Spleen (tissue), 11 donors: ENCODE data around the gene COX7B2. TPM values are rescaled to one million over a fixed set of nuclear protein-coding genes. Genes with fewer than 3 reads are reported as not detected.

Experiments
- DNase-seq: peaks from one replicate; pipeline ENCODE4 v3.0.0-alpha.2; 2020
- H3K27ac ChIP-seq, 8 donors: fragments of 200-600 bp; sonication (generic) in 7 of 8; 1 replicate in 4 of 8; 2 replicates in 4 of 8; pipeline versions ENCODE4 v1.5.0 to v1.8.0; 2016 to 2021; ENCODE audit warnings: inconsistent platforms in 4 of 8, mild to moderate bottlenecking in 4 of 8, moderate library complexity in 1 of 8
- H3K27me3 ChIP-seq, 7 donors: fragments of 200-600 bp; sonication (generic) in 6 of 7; replicated peaks in 1 of 7; 1 replicate in 4 of 7; 2 replicates in 3 of 7; pipeline versions ENCODE4 v1.5.0 to v1.8.0; 2016 to 2021; ENCODE audit warnings: inconsistent platforms in 3 of 7, mild to moderate bottlenecking in 1 of 7
- H3K36me3 ChIP-seq, 6 donors: fragments of 200-600 bp; sonication (generic) in 5 of 6; 1 replicate in 4 of 6; 2 replicates in 2 of 6; pipeline versions ENCODE4 v1.5.0 to v1.8.0; 2016 to 2021; ENCODE audit warnings: inconsistent platforms in 2 of 6
- H3K4me1 ChIP-seq, 6 donors: fragments of 200-600 bp; sonication (generic) in 5 of 6; 1 replicate in 3 of 6; 2 replicates in 3 of 6; pipeline versions ENCODE4 v1.5.0 to v1.8.0; 2016 to 2021; ENCODE audit warnings: inconsistent platforms in 3 of 6
- H3K4me3 ChIP-seq, 8 donors: fragments of 200-600 bp; sonication (generic) in 7 of 8; 1 replicate in 4 of 8; 2 replicates in 4 of 8; pipeline versions ENCODE4 v1.5.0 to v1.8.0; 2016 to 2021; ENCODE audit warnings: inconsistent platforms in 4 of 8, mild to moderate bottlenecking in 4 of 8, moderate library complexity in 2 of 8
- H3K9me3 ChIP-seq, 8 donors: fragments of 200-600 bp; sonication (generic) in 7 of 8; 1 replicate in 4 of 8; 2 replicates in 4 of 8; pipeline versions ENCODE4 v1.5.0 to v1.8.0; 2016 to 2021; ENCODE audit warnings: inconsistent platforms in 4 of 8
- POLR2A ChIP-seq, 3 donors: fragments of 450-650 bp; IDR thresholded peaks; one replicate each; pipeline ENCODE4 v1.5.1; 2017; ENCODE audit warnings: antibody characterized with exemption in 3 of 3, mild to moderate bottlenecking in 1 of 3
- POLR2AphosphoS5 ChIP-seq, 3 donors: sonication (generic); formaldehyde crosslinking; IDR thresholded peaks; one replicate each; pipeline ENCODE4 v1.5.1; 2017; ENCODE audit warnings: antibody characterized with exemption in 3 of 3
- WGBS, 5 donors: extraction: QIAGEN DNeasy Blood & Tissue Kit in 3 of 5; methylation state at CpG; one replicate each; pipeline versions ENCODE4 v1.1.5 to v1.1.7; 2013 to 2018; 5-methylcytosine and 5-hydroxymethylcytosine counted together
- intact Hi-C: fragments of 100-400 bp; cut with DNase I; formaldehyde crosslinking; loops from one replicate; pipeline ENCODE4 v1.15.0; 2023; ENCODE audit warnings: low total_unique reads
- polyA plus RNA-seq, 3 donors: library from polyadenylated mRNA; stranded (reverse); fragments of 200-250 nt; gene quantifications; one replicate each; pipeline ENCODE4 v1.2.1, GENCODE V29; 2013
- total RNA-seq, 7 donors: library from RNA; depleted of rRNA in 3 of 7; stranded (reverse); fragments of >200 nt in 3 of 7; fragmentation: NEBNext Ultra II Directional in 4 of 7; extraction: Animal tissue kit (Norgen Biotek cat#: 25700) in 4 of 7; gene quantifications; one replicate each; pipeline versions ENCODE4 v1.1.0 to v1.2.1, GENCODE V29; 2016 to 2021
- TF ChIP-seq, protein P1 (sequence below), 11 experiments: fragments of 200-600 bp in 7 of 11; fragments of 450-650 bp in 4 of 11; sonication (generic) in 4 of 11; IDR thresholded peaks in 8 of 11; conservative IDR thresholded peaks in 3 of 11; 1 replicate in 7 of 11; 2 replicates in 4 of 11; pipeline versions ENCODE4 v1.4.0 to v1.8.0; 2016 to 2021; ENCODE audit warnings: antibody characterized with exemption in 11 of 11, inconsistent platforms in 4 of 11, mild to moderate bottlenecking in 1 of 11
- donor health status: healthy with polysubstance abuse.
- donor health status: DM: no; HTN: no; CAD: no; lungs with moderate emphysema.
- donor health status: DM: no; HTN: no; CAD: no.
- donor health status: Bipolar disorder and iron deficiency.
- donor health status: healthy.
- donor health status: DM: no; HTN: no; CAD: no.
- donor health status: DM: yes; HTN: yes; CAD: no.

COX7B2 gene
- total and polyA plus RNA-seq, 10 donors, result not detected

DNA sequence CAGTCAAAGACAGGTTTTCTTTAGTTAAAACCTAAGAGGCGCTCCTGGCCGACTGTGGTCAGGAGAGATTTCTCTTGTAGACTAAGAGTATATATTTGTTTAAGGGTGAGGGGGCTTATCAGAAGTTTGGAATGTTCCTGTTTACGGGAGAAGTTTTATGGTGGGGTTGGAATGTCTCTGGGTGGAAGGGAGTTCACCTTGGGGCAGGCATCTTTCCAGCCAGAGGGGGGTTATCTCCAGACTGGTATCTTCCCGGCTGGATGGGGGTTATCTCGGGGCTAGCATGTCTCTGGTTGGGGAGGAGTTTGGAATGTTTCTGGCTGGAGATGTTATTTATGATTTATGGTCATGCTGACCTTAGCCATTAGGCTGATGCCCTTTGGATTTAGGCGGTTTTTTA, 116.0 kb downstream of the COX7B2 start:
- Histone ChIP-seq H3K9me3 (peaks cover 0 to 14% (median 7%) of the 10 kb centered on the region in 8 donors), H3K36me3 (no peaks in the 10 kb centered on the region), H3K27ac (no peak overlapping the region), H3K4me3 (no peak overlapping the region), H3K4me1 (no peaks in the 10 kb centered on the region), H3K27me3 (no peaks in the 10 kb centered on the region)
- DNase-seq, result no peak
- WGBS, 5 donors, result 64 to 71% (median 66%) methylated on average over 6 of the region's 6 CpGs
- no peak for TF ChIP-seq POLR2AphosphoS5 (IDR thresholded peaks at IDR 0.05)
- TF ChIP-seq, protein P1, sequence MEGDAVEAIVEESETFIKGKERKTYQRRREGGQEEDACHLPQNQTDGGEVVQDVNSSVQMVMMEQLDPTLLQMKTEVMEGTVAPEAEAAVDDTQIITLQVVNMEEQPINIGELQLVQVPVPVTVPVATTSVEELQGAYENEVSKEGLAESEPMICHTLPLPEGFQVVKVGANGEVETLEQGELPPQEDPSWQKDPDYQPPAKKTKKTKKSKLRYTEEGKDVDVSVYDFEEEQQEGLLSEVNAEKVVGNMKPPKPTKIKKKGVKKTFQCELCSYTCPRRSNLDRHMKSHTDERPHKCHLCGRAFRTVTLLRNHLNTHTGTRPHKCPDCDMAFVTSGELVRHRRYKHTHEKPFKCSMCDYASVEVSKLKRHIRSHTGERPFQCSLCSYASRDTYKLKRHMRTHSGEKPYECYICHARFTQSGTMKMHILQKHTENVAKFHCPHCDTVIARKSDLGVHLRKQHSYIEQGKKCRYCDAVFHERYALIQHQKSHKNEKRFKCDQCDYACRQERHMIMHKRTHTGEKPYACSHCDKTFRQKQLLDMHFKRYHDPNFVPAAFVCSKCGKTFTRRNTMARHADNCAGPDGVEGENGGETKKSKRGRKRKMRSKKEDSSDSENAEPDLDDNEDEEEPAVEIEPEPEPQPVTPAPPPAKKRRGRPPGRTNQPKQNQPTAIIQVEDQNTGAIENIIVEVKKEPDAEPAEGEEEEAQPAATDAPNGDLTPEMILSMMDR (IDR thresholded peaks at IDR 0.05 in 8 of 11, conservative IDR thresholded peaks at IDR 0.05 in 3 of 11), result no peak
- TF ChIP-seq POLR2A (IDR thresholded peaks at IDR 0.05), result no peak
- intact Hi-C loops, result no loop called here

DNA sequence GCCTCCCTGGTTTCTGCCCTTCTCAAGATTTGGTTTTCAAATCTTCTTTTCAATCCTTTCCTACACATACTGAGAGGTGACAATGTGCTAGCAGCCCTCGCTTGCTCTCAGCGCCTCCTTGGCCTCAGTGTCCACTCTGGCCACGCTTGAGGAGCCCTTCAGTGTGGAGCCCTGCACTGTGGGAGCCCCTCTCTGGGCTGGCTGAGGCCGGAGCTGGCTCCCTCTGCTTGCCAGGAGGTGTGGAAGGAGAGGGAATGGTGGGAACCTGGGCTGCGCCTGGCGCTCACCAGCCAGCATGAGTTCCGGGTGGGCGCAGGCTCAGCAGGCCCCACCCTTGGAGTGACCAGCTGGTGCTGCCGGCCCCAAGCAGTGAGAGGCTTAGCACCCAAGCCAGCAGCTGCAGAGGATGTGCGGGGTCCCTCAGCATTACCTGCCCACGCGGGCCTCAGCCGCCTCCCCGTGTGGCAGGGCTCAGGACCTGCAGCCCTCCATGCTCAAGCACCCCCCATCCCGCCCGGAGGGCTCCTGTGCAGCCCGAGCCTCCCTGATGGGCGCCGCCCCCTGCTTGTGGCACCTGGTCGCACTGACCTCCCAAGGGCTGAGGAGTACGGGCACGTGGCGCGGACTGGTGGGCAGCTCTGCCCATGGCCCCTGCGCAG, 127.5 kb downstream of the COX7B2 start:
- Histone ChIP-seq H3K27me3 (no peaks in the 10 kb centered on the region), H3K9me3 (peaks cover 0 to 17% (median 7%) of the 10 kb centered on the region in 8 donors), H3K36me3 (no peaks in the 10 kb centered on the region), H3K4me1 (no peaks in the 10 kb centered on the region), H3K4me3 (no peak overlapping the region), H3K27ac (no peak overlapping the region)
- DNase-seq, result peak; percentile 71
- TF ChIP-seq POLR2A (IDR thresholded peaks at IDR 0.05) (no peak), POLR2AphosphoS5 (IDR thresholded peaks at IDR 0.05) (no peak)
- TF ChIP-seq, protein P1 (IDR thresholded peaks at IDR 0.05 in 8 of 11, conservative IDR thresholded peaks at IDR 0.05 in 3 of 11), result no peak
- intact Hi-C loops, result no loop called here
- 89 to 94% (median 92%) methylated on average over 13 to 25 of the region's 25 CpGs for WGBS, 5 donors

DNA sequence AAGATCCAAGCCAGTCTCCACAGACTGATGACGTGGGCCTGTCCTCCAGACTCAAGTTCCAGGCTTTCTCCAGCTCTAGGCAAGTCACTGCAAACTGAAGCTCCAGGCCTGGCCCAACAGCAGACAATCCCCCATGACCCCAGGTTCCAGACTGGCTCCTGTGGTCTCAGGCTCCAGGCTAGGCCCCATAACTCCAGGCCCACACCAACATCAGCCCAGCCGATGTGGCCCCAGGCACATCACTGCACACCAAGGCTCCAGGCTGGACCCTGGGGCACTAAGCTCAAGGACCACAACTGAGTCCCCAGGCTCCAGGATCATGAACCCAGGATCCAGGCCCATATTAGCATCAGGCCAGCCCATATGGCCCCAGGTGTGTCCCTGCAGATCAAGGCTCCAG, 143.6 kb downstream of the COX7B2 start:
- intact Hi-C loops, result no loop called here
- no peaks in the 10 kb centered on the region for H3K4me1 ChIP-seq
- H3K27me3 ChIP-seq, result no peaks in the 10 kb centered on the region
- no peaks in the 10 kb centered on the region for H3K36me3 ChIP-seq
- no peak overlapping the region for H3K4me3 ChIP-seq
- 73 to 83% (median 77%) methylated on average over 1 to 2 of the region's 2 CpGs for WGBS, 5 donors
- DNase-seq, result no peak
- H3K9me3 ChIP-seq, result peaks cover 0 to 6% (median 0%) of the 10 kb centered on the region in 8 donors
- H3K27ac ChIP-seq, result no peak overlapping the region
- no peak for TF ChIP-seq POLR2A (IDR thresholded peaks at IDR 0.05)

DNA sequence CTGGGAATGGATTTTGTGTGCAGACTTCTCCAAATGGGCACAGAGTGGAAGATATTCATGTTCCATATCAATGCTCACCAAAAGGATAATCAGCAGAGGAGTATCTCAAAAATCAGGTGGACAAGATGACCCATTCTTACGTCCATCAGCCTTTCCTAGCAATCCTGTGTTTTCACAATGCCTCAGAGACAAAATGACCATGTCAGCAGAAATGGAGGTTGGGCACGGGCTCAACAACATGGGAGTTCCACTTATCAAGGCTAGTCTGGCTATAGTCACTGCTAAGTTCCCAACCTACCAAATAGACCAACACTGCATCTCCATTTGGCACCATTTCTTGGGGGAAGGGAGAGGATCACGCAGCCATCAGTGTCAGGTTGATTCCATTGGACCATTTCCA, 179.0 kb downstream of the COX7B2 start:
- H3K4me3 ChIP-seq, result no peak overlapping the region
- WGBS, 5 donors, result 67 to 73% (median 68%) methylated on average over 3 of the region's 3 CpGs
- intact Hi-C loops, result no loop called here
- no peaks in the 10 kb centered on the region for H3K36me3 ChIP-seq
- H3K4me1 ChIP-seq, result no peaks in the 10 kb centered on the region
- H3K9me3 ChIP-seq, result peaks cover 0 to 38% (median 1%) of the 10 kb centered on the region in 8 donors
- H3K27ac ChIP-seq, result no peak overlapping the region
- H3K27me3 ChIP-seq, result no peaks in the 10 kb centered on the region
- no peak for DNase-seq
- TF ChIP-seq, protein P1 (IDR thresholded peaks at IDR 0.05 in 8 of 11, conservative IDR thresholded peaks at IDR 0.05 in 3 of 11), result no peak
- TF ChIP-seq POLR2A (IDR thresholded peaks at IDR 0.05) (no peak), POLR2AphosphoS5 (IDR thresholded peaks at IDR 0.05) (no peak)
